ENCODE measurements around the gene MPP3. TPM values are rescaled to one million over a fixed set of nuclear protein-coding genes. Genes with fewer than 3 reads are reported as not detected.

MPP3 gene
- total RNA-seq, 1 donor from 2014 or later: 22.3 TPM

- no peak for DNase-seq (ENCODE audit: low spot score)
These were observed 78.0 kb downstream of the MPP3 start for GRCh38 chr17:43754947-43755346.

GRCh38 chr17:43753493-43754129 lies 79.3 kb downstream of the MPP3 start:
- DNase-seq (ENCODE audit: low spot score): no peak

Other genes with a start within 250 kb of the MPP3 start
- gene MEOX1, start 171.2 kb downstream of the MPP3 start, total RNA-seq: 25.3 TPM
- gene SOST, start 74.4 kb downstream of the MPP3 start, total RNA-seq: not detected
- gene DUSP3, start 54.2 kb downstream of the MPP3 start, total RNA-seq: 103 TPM
- not detected for gene CFAP97D1, start 52.7 kb downstream of the MPP3 start, total RNA-seq
- 121 TPM for gene CD300LG, start 14.0 kb upstream of the MPP3 start, total RNA-seq
- gene MPP2, start 74.4 kb upstream of the MPP3 start, total RNA-seq: 2.3 TPM
- not detected for gene PPY, start 109.3 kb upstream of the MPP3 start, total RNA-seq
- not detected for gene PYY, start 120.8 kb upstream of the MPP3 start, total RNA-seq
- 0.80 TPM for gene NAGS, start 171.5 kb upstream of the MPP3 start, total RNA-seq
- 15.4 TPM for gene TMEM101, start 181.8 kb upstream of the MPP3 start, total RNA-seq
- 55.4 TPM for gene LSM12, start 233.5 kb upstream of the MPP3 start, total RNA-seq
- 56.7 TPM for gene G6PC3, start 237.6 kb upstream of the MPP3 start, total RNA-seq

Measured in mesenteric fat pad (tissue), 1 donor.